Mesendoderm (in vitro differentiated cells): ENCODE results near the gene DEXI.

Experiments
- DNase-seq: peaks from one replicate; pipeline ENCODE4 v3.0.0; 2013
- H2AK5ac ChIP-seq: 2 replicates; pipeline ENCODE4 v1.6.1; 2013; ENCODE audit warnings: low read length, inconsistent platforms
- H2BK120ac ChIP-seq: 2 replicates; pipeline ENCODE4 v1.6.1; 2013; ENCODE audit warnings: low read depth, mild to moderate bottlenecking, low read length, moderate library complexity, mixed read lengths
- H2BK15ac ChIP-seq: replicated peaks from 2 replicates; pipeline ENCODE4 v1.6.1; 2013; ENCODE audit warnings: low read depth, mild to moderate bottlenecking, moderate library complexity
- H2BK5ac ChIP-seq: 2 replicates; pipeline ENCODE4 v1.6.1; 2013; ENCODE audit warnings: low read length, inconsistent platforms
- H3K18ac ChIP-seq: 2 replicates; pipeline ENCODE4 v1.6.1; 2013; ENCODE audit warnings: mild to moderate bottlenecking, low read length, mixed read lengths
- H3K23ac ChIP-seq: one replicate; pipeline ENCODE4 v1.6.1; 2013; ENCODE audit warnings: low read length
- H3K27ac ChIP-seq: 2 replicates; pipeline ENCODE4 v1.5.1; 2013; ENCODE audit warnings: low read depth, mild to moderate bottlenecking, inconsistent platforms, low read length, moderate library complexity
- H3K27me3 ChIP-seq: 2 replicates; pipeline ENCODE4 v1.6.1; 2013; ENCODE audit warnings: low read length, control low read depth, mild to moderate bottlenecking, inconsistent platforms; ENCODE audit not compliant: insufficient read depth, poor library complexity
- H3K36me3 ChIP-seq: 2 replicates; pipeline ENCODE4 v1.6.1; 2013; ENCODE audit warnings: low read length, inconsistent platforms; ENCODE audit not compliant: control insufficient read depth, insufficient read depth
- H3K4ac ChIP-seq: one replicate; pipeline ENCODE4 v1.6.1; 2013; ENCODE audit warnings: low read depth, mild to moderate bottlenecking, low read length, moderate library complexity
- H3K4me1 ChIP-seq: 2 replicates; pipeline ENCODE4 v1.6.1; 2013; ENCODE audit warnings: low read depth, low read length, inconsistent platforms; ENCODE audit not compliant: control insufficient read depth
- H3K4me2 ChIP-seq: 2 replicates; pipeline ENCODE4 v1.6.1; 2013; ENCODE audit warnings: low read length
- H3K4me3 ChIP-seq: 2 replicates; pipeline ENCODE4 v1.5.1; 2013; ENCODE audit warnings: mild to moderate bottlenecking, low read length
- H3K56ac ChIP-seq: one replicate; pipeline ENCODE4 v1.6.1; 2013; ENCODE audit warnings: low read length
- H3K79me1 ChIP-seq: 2 replicates; pipeline ENCODE4 v1.6.1; 2013; ENCODE audit warnings: low read length, inconsistent platforms
- H3K79me2 ChIP-seq: 2 replicates; pipeline ENCODE4 v1.6.1; 2013; ENCODE audit warnings: mild to moderate bottlenecking, low read length; ENCODE audit not compliant: control insufficient read depth, insufficient read depth
- H3K9ac ChIP-seq: 2 replicates; pipeline ENCODE4 v1.6.1; 2013; ENCODE audit warnings: low read length, inconsistent platforms
- H4K5ac ChIP-seq: one replicate; pipeline ENCODE4 v1.6.1; 2013; ENCODE audit warnings: low read length
- H4K8ac ChIP-seq: one replicate; pipeline ENCODE4 v1.6.1; 2013; ENCODE audit warnings: low read depth, mild to moderate bottlenecking, control low read depth, low read length, moderate library complexity
- WGBS: extraction: QIAGEN DNeasy Blood & Tissue Kit; methylation state at CpG from one replicate; pipeline ENCODE4 v1.1.7; 2013; ENCODE audit warnings: low lambda C conversion rate, missing lambda C conversion rate; ENCODE audit not compliant: insufficient coverage; ENCODE audit errors: extremely low coverage; 5-methylcytosine and 5-hydroxymethylcytosine counted together

Gene DEXI

GRCh38 chr16:10951026-10951425, 8.8 kb upstream of the DEXI start:
- H2BK15ac ChIP-seq = no peak overlapping the region
- no peak overlapping the region for H3K4me2 ChIP-seq
- H3K79me2 ChIP-seq = peaks cover 26% of the 10 kb centered on the region
- no peak overlapping the region for H4K5ac ChIP-seq
- no peak overlapping the region for H2AK5ac ChIP-seq
- WGBS = no CpG with 5 or more reads among the region's 4 CpGs
- H3K36me3 ChIP-seq = no peaks in the 10 kb centered on the region
- peaks cover 40% of the 10 kb centered on the region for H3K4me1 ChIP-seq
- H2BK5ac ChIP-seq = no peak overlapping the region
- H4K8ac ChIP-seq = no peak overlapping the region
- H3K9ac ChIP-seq = no peak overlapping the region
- H3K18ac ChIP-seq = no peak overlapping the region
- H3K23ac ChIP-seq = no peak overlapping the region
- no peaks in the 10 kb centered on the region for H3K27me3 ChIP-seq
- no peak overlapping the region for H3K4ac ChIP-seq
- H3K4me3 ChIP-seq = no peak overlapping the region
- DNase-seq = peak; percentile 38
- H3K27ac ChIP-seq = no peak overlapping the region
- H3K56ac ChIP-seq = no peak overlapping the region
- H2BK120ac ChIP-seq = no peak overlapping the region
- H3K79me1 ChIP-seq = peaks cover 32% of the 10 kb centered on the region

- Histone ChIP-seq H3K36me3 (no peaks in the 10 kb centered on the region), H3K4me2 (no peak overlapping the region), H3K56ac (peak overlapping the region; percentile 50), H3K27me3 (no peaks in the 10 kb centered on the region), H4K8ac (no peak overlapping the region), H3K4ac (no peak overlapping the region), H3K18ac (peak overlapping the region; percentile 13), H3K4me1 (peaks cover 46% of the 10 kb centered on the region), H3K23ac (no peak overlapping the region), H3K9ac (no peak overlapping the region), H4K5ac (no peak overlapping the region), H2BK5ac (no peak overlapping the region), H3K27ac (no peak overlapping the region), H3K79me2 (peaks cover 27% of the 10 kb centered on the region), H2AK5ac (no peak overlapping the region), H3K4me3 (no peak overlapping the region), H3K79me1 (peaks cover 31% of the 10 kb centered on the region), H2BK15ac (no peak overlapping the region), H2BK120ac (no peak overlapping the region)
- WGBS = no CpG with 5 or more reads among the region's 5 CpGs
- DNase-seq = peak; percentile 52
Measured at GRCh38 chr16:10950393-10950792, 8.1 kb upstream of the DEXI start.

DNA sequence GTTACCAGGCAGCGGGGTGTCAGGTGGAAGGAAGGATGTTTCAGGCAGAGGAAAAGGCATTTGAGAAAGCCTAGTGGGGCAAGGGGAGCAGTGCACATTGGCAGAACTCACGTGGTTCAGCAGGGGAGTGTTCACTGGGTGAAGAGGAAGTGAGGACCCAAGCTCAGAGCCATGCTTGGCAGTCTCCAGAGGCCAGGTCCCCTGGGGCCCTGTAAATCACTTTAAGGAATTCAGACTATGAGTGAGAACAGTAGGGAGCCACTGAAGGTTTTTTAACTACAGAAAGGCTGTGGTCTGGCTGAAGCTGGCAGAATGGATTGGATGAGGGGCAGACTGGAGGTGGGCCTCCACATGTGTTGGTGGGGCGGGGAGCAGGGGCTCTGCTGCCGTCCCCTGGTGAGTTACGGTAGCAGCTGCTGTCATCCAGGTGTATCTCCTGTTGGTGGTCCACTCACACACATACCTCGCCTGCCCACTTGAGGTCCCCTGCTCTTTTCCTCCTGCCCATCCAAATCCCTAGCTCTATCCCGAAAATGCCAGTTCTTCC, 7.2 kb upstream of the DEXI start:
- H2AK5ac ChIP-seq = peak overlapping the region; percentile 79
- H3K36me3 ChIP-seq = no peaks in the 10 kb centered on the region
- peaks cover 32% of the 10 kb centered on the region for H3K79me1 ChIP-seq
- H3K4me2 ChIP-seq = no peak overlapping the region
- H3K4ac ChIP-seq = no peak overlapping the region
- H2BK120ac ChIP-seq = no peak overlapping the region
- H2BK15ac ChIP-seq = no peak overlapping the region
- H4K5ac ChIP-seq = no peak overlapping the region
- no peak overlapping the region for H4K8ac ChIP-seq
- H3K4me3 ChIP-seq = no peak overlapping the region
- H3K23ac ChIP-seq = peak overlapping the region; percentile 90
- H3K79me2 ChIP-seq = peaks cover 30% of the 10 kb centered on the region
- WGBS = no CpG with 5 or more reads among the region's 7 CpGs
- H3K9ac ChIP-seq = no peak overlapping the region
- H2BK5ac ChIP-seq = peak overlapping the region; percentile 69
- peak; percentile 97 for DNase-seq
- peak overlapping the region; percentile 43 for H3K27ac ChIP-seq
- H3K27me3 ChIP-seq = no peaks in the 10 kb centered on the region
- H3K4me1 ChIP-seq = peaks cover 48% of the 10 kb centered on the region
- H3K18ac ChIP-seq = no peak overlapping the region
- peak overlapping the region; percentile 51 for H3K56ac ChIP-seq

DNA sequence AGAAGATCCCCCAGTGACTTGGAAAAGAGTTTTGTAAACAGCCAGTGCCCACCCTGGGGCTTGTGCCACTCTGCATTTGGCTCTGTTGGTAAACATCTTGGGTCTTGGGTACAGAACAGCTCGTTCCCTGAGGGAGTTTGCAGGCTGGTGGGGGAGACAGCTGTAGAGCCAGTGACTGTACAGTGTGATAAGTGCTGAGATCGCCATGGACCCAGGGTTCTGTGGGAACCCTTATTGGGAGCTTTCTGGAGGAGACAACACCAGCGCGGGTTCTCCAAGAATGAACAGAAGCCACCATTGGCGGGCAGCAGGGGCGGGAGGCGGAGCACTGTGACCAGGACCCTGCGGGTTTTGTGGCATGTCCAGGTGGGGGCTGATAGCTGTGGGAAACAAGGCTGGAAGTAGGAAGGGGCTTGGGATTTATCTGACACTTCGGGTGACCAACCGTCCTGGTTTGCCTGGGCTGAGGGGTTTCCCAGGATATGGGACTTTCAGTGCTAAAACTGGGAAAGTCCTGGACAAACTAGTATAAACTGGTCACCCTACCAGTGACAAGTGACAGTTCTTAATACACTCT, 5.0 kb upstream of the DEXI start:
- Histone ChIP-seq H3K4me2 (no peak overlapping the region), H3K79me1 (peaks cover 32% of the 10 kb centered on the region), H4K8ac (no peak overlapping the region), H3K4ac (peak overlapping the region; percentile 10), H3K79me2 (peaks cover 30% of the 10 kb centered on the region), H2AK5ac (peak overlapping the region; percentile 34), H3K27ac (no peak overlapping the region), H2BK120ac (no peak overlapping the region), H3K27me3 (no peaks in the 10 kb centered on the region), H3K4me1 (peaks cover 48% of the 10 kb centered on the region), H3K18ac (peak overlapping the region; percentile 7), H4K5ac (no peak overlapping the region), H3K9ac (peak overlapping the region; percentile 29), H2BK5ac (no peak overlapping the region), H3K36me3 (no peaks in the 10 kb centered on the region), H3K23ac (no peak overlapping the region), H3K4me3 (no peak overlapping the region), H3K56ac (peak overlapping the region; percentile 54), H2BK15ac (no peak overlapping the region)
- no CpG with 5 or more reads among the region's 10 CpGs for WGBS
- no peak for DNase-seq

GRCh38 chr16:10946308-10946707, 4.0 kb upstream of the DEXI start:
- Histone ChIP-seq H3K23ac (no peak overlapping the region), H3K36me3 (no peaks in the 10 kb centered on the region), H3K79me2 (peaks cover 31% of the 10 kb centered on the region), H3K18ac (peak overlapping the region; percentile 25), H4K5ac (no peak overlapping the region), H2BK5ac (peak overlapping the region; percentile 0), H2AK5ac (no peak overlapping the region), H3K4me1 (peaks cover 47% of the 10 kb centered on the region), H3K4me2 (peak overlapping the region; percentile 1), H3K79me1 (peaks cover 33% of the 10 kb centered on the region), H2BK120ac (peak overlapping the region; percentile 29), H4K8ac (no peak overlapping the region), H3K9ac (peak overlapping the region; percentile 7), H3K4me3 (no peak overlapping the region), H3K27me3 (no peaks in the 10 kb centered on the region), H3K27ac (peak overlapping the region; percentile 48), H2BK15ac (no peak overlapping the region), H3K56ac (peak overlapping the region; percentile 42), H3K4ac (no peak overlapping the region)
- WGBS = no CpG with 5 or more reads among the region's 5 CpGs
- DNase-seq = peak; percentile 90
